ENCODE results near the gene CBR3. TPM values are rescaled to one million over a fixed set of nuclear protein-coding genes. Genes with fewer than 3 reads are reported as not detected.
"Not testable (repeated sequence)": the region's sequence is repeated elsewhere in the genome, so short reads cannot be mapped to it uniquely, and the experiment has no call there.

Gene CBR3
- total and polyA plus RNA-seq, 9 of the 15 experiments (the other 6 are each of a cell fraction or from before 2014, with no cell fraction given) = not detected

DNA sequence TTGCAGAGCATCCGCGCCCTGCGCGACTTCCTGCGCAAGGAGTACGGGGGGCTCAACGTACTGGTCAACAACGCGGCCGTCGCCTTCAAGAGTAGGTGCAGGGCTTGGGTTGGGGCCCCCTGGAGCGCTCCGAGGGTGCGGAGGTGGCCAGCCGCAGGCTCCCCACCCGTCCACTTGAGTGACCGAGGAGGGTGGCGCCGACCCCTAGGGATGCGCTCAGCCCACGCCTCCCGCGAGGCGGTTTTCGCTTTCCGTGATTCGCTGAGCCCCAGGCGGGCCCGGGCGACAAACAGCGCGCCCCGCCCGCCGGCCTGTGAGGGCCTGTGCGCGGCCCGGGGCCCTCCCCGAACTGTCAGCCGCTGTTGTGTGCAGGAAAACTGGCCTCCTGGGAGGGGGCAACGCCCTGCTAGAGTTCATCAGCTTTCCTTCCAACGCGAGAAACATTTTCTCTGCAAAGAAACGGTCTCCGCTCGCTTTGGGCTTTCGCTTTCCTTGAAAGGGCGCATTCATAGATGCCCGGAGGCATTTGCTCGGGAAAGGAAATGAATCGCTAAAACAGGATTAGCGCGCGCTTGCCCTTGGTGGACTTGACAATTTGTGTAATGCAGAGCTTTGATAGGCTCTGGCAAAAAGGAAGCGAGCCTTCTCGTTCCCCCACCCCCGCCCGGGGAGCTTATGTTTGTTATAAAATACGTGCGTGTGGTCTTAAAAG is 668 bp downstream of the CBR3 start:
- no peak overlapping the region for H2AFZ ChIP-seq (ENCODE audit: low read depth, low read length)
- no peaks in the 10 kb centered on the region for H4K20me1 ChIP-seq (replicated peaks; ENCODE audit: control insufficient read depth, insufficient read depth, low read length)
- 15% methylated on average over 56 of the region's 60 CpGs for WGBS (ENCODE audit: insufficient coverage, low coverage, missing lambda C conversion rate)
- in situ Hi-C loops (cut with MboI) (no loop called here), intact Hi-C loops (cut with micrococcal nuclease) (no loop called here)
- peak; percentile 57 for ATAC-seq
- POLR2A ChIA-PET = no interaction called here
- TF ChIP-seq ZNF263 (CRISPR knock-in tag; IDR thresholded peaks at IDR 0.05; ENCODE audit: borderline replicate concordance) = no peak
- no peak for TF ChIP-seq HIVEP1 (CRISPR knock-in tag; IDR thresholded peaks at IDR 0.05)
- no peak for TF ChIP-seq BRD4 (IDR thresholded peaks at IDR 0.05)
- no peak for TF ChIP-seq ZNF282 (CRISPR knock-in tag; IDR thresholded peaks at IDR 0.05)
- TF ChIP-seq ZNF347 (CRISPR knock-in tag; IDR thresholded peaks at IDR 0.05; ENCODE audit: low read depth) = no peak
- no peak for TF ChIP-seq HMG20B (CRISPR knock-in tag; IDR thresholded peaks at IDR 0.05)
- 0 out of 2 replicates have a peak, but pooled peaks have one; percentile 9 for TF ChIP-seq GABPB1 (CRISPR knock-in tag; IDR thresholded peaks at IDR 0.05)
- no peak for TF ChIP-seq ARID2 (IDR thresholded peaks at IDR 0.05)
- TF ChIP-seq NONO (IDR thresholded peaks at IDR 0.05; ENCODE audit: low read depth in 2 of 2, low read length in 1 of 2) = no peak
- 0 out of 2 replicates have a peak, but pooled peaks have one; percentile 16 for TF ChIP-seq ZNF57 (CRISPR knock-in tag; IDR thresholded peaks at IDR 0.05)
- no peak overlapping the region; a peak in 1 of 4 replicates for H3K9ac ChIP-seq (ENCODE audit: insufficient read depth in 1 of 2, low read depth in 2 of 2, low read length in 2 of 2)
- H3K4me1 ChIP-seq (replicated peaks in 1 of 2; ENCODE audit: control insufficient read depth in 2 of 2, insufficient read depth in 2 of 2, low read length in 2 of 2) = peaks cover 0 to 12% of the 10 kb centered on the region in 2 experiments; a peak in 2 of 5 replicates
- CTCF ChIA-PET (ENCODE audit: low intra/inter-chr PET ratio) = no interaction called here
- BruUV-seq (replicated peaks) = no TSS peak
- FAIRE-seq = no peak
- no peak overlapping the region for H3K27ac ChIP-seq (ENCODE audit: extremely low read depth, low read depth, low read length)
- H3K9me1 ChIP-seq (ENCODE audit: control insufficient read depth, insufficient read depth, low read length) = no peaks in the 10 kb centered on the region
- no peaks in the 10 kb centered on the region for H3K79me2 ChIP-seq (ENCODE audit: control insufficient read depth, insufficient read depth, low read length)
- H3K36me3 ChIP-seq (ENCODE audit: control insufficient read depth, insufficient read depth, low read length) = no peaks in the 10 kb centered on the region
- H3K4me2 ChIP-seq (ENCODE audit: insufficient read depth, low read length) = no peak overlapping the region
- H3K27me3 ChIP-seq (ENCODE audit: control insufficient read depth in 2 of 2, insufficient read depth in 2 of 2, low read length in 2 of 2) = peaks cover 31 to 55% of the 10 kb centered on the region in 2 experiments
- no peak overlapping the region for H3K4me3 ChIP-seq
- no peaks in the 10 kb centered on the region for H3K9me3 ChIP-seq (replicated peaks; ENCODE audit: control insufficient read depth, insufficient read depth, low read depth, low read length)
- peak in 2 of 4 experiments; percentile 25 to 27 for DNase-seq (ENCODE audit: extremely low read depth in 1 of 4, low spot score in 3 of 4)

DNA sequence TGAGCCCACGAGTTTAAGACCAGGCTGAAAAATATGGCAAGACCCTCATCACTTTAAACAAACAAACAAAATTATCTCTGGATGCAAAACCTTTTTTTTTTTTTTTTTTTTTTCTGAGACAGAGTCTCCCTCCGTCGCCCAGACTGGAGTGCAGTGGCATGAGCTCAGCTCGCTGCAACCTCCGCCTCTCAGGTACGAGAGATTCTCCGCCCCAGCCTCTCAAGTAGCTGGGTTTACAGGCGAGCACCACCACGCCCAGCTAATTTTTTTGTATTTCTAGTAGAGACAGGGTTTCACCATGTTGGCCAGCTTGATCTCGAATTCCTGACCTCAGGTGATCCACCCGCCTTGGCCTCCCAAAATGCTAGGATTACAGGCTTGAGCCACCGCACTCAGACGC is 4.9 kb downstream of the CBR3 start:
- intact Hi-C loops (cut with micrococcal nuclease) (loop anchor here (5.0 kb wide), 2 partner anchors 248 to 448 kb away; partner anchors contain the start of gene CHAF1B), in situ Hi-C loops (cut with MboI) (loop anchor here (10.0 kb wide), 1 partner anchor 785 kb away; no protein-coding TSS in a partner anchor)
- ChIA-PET POLR2A (interaction anchor here (0.6 to 0.9 kb wide), 2 partner anchors 9 to 70 kb away, joined by 3 to 5 read pairs; no protein-coding TSS in a partner anchor), CTCF (ENCODE audit: low intra/inter-chr PET ratio) (interaction anchor here (2.4 kb wide), 1 partner anchor 69 kb away, joined by 31 read pairs; no protein-coding TSS in a partner anchor)
- not testable (repeated sequence) for H3K9me3 ChIP-seq (replicated peaks; ENCODE audit: control insufficient read depth, insufficient read depth, low read depth, low read length); FAIRE-seq; H2AFZ ChIP-seq (ENCODE audit: low read depth, low read length); ATAC-seq; DNase-seq (ENCODE audit: extremely low read depth in 1 of 4, low spot score in 3 of 4); H3K27ac ChIP-seq (ENCODE audit: extremely low read depth, low read depth, low read length); H4K20me1 ChIP-seq (replicated peaks; ENCODE audit: control insufficient read depth, insufficient read depth, low read length); H3K4me1 ChIP-seq (replicated peaks in 1 of 2; ENCODE audit: control insufficient read depth in 2 of 2, insufficient read depth in 2 of 2, low read length in 2 of 2); H3K4me2 ChIP-seq (ENCODE audit: insufficient read depth, low read length); H3K9ac ChIP-seq (ENCODE audit: insufficient read depth in 1 of 2, low read depth in 2 of 2, low read length in 2 of 2); H3K79me2 ChIP-seq (ENCODE audit: control insufficient read depth, insufficient read depth, low read length); BruUV-seq (replicated peaks); H3K4me3 ChIP-seq; H3K9me1 ChIP-seq (ENCODE audit: control insufficient read depth, insufficient read depth, low read length); H3K36me3 ChIP-seq (ENCODE audit: control insufficient read depth, insufficient read depth, low read length)
- 1% methylated on average over 13 of the region's 13 CpGs for WGBS (ENCODE audit: insufficient coverage, low coverage, missing lambda C conversion rate)
- H3K27me3 ChIP-seq (ENCODE audit: control insufficient read depth in 2 of 2, insufficient read depth in 2 of 2, low read length in 2 of 2) = peaks cover 21 to 51% of the 10 kb centered on the region in 2 experiments

All from K562 (cell line).